NCI-H2107 treated with DMSO at 0.1 percent for 48 hours (cell line): ENCODE measurements around the gene SAE1.
"Not testable (repeated sequence)": the region's sequence is repeated elsewhere in the genome, so short reads cannot be mapped to it uniquely, and the experiment has no call there.

ENCODE experiments used
- DNase-seq: peaks from one replicate; lab custom pipeline; 2025; ENCODE audit not compliant: unreplicated experiment; lab: John Stamatoyannopoulos, UW

SAE1 gene

DNA sequence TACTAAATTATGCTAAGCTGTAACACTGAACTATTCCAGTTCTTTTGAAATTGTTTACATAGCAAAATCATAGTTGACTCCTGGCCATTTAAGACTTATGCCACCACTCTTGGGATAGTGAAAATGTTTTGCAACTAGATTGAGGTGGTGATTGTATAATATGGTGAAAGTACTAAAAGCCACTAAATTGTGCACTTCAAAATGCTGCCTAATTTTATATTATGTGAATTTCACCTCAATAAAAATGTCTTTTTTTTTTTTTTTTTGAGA lies 5.0 kb upstream of the SAE1 start:
- DNase-seq: no peak

DNA sequence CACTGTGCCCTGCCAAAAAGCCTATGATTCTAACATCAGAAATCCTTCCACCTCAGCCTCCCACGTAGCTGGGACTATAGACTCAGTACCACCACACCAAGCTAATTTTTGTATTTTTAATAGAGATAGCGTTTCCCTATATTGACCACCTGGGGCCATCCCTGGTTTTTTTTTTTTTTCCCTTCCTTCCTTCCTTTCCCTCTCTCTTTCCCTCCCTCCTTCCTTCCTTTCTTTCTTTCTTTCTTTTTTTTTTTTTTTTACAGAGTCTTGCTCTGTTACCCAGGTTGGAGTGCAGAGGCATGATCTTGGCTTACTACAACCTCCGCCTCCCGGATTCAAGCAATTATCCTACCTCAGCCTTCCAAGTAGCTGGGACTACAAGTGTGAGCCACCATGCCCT lies 1.1 kb upstream of the SAE1 start:
- no peak for DNase-seq

DNA sequence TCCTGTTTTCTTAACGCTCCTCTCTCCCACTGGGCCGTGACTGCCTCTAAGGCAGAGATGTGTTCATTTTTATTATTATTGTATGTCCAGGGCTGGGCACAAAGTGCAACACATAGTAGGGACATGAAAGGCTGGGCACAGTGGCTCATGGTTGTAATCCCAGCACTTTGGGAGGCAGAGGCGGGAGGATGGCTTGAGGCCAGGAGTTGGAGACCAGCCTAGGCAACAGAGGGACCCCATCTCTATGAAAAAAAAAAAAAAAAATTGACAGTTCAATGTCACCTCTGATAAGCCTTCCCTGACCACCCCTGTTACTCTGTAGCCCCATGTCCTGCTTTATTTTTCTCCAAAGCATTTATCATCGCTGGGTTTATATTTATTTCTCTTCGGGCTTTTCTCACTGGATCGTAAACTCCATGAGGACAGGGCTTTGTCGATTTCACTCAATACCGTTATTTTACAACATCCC lies 481 bp upstream of the SAE1 start:
- no peak for DNase-seq

DNA sequence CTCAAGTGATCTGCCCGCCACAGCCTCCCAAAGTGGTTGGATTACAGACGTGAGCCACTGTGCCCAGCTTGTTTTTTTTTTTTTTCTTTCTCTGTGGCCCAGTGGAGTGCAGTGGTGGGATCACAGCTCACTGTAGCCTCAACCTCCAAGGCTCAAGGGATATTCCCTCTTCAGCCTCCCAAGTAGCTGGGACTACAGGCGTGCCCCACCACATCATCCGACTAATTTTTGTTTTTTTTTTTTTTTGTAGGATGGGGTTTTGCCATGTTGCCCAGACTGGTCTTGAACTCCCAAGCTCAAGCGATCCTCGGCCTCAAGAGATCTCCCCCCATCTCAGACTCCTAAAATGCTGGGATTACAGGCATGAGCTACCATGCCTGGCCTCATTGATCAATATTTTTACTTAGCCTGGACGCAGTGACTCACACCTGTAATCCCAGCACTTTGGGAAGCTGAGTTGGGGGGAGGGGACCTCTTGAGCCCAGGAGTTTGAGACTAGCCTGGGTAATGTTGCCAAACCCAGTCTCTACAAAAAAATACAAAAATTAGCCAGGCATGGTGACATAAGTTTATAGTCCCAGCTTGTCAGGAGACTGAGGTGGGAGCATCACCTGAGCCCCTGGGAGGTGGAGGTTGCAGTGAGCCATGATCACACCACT lies 1.7 kb downstream of the SAE1 start:
- no peak for DNase-seq

DNA sequence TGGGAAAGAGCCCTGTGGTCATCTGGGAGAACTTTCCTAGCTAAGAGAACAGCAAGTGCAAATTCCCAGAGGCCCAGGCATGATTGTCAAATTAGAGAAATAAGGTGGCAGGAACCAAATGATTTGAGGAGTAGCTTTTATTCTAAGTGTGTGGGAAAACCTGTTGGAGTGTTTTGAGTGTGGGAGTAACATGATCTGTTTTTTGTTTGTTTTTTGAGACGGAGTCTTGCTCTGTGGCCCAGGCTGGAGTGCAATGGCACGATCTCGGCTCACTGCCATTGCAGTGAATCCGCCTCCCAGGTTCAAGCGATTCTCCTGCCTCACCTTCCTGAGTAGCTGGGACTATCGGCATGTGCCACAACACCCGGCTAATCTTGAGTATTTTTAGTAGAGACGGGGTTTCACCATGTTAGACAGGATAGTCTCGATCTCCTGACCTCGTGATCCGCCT lies 2.4 kb downstream of the SAE1 start:
- DNase-seq: no peak

DNA sequence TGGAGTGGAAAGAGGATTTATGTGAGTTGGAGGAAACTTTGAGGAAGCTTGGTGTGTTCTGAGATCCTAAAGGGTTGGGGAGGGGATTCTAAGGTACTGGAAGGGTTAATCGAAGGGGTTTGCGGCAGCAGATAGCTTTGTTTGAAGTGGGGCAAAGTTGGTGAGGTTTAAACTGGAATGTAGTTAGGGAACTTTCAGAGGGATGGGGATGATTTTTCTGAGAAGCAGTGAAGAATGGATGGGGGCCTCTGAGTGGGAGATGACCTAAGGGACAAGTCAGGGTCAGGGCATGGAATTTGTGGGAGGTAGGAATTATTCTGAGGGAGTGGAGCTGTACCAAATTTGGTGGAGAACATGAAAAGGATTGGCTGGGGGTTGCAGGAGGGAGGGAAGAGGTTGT lies 3.9 kb downstream of the SAE1 start:
- no peak for DNase-seq

DNA sequence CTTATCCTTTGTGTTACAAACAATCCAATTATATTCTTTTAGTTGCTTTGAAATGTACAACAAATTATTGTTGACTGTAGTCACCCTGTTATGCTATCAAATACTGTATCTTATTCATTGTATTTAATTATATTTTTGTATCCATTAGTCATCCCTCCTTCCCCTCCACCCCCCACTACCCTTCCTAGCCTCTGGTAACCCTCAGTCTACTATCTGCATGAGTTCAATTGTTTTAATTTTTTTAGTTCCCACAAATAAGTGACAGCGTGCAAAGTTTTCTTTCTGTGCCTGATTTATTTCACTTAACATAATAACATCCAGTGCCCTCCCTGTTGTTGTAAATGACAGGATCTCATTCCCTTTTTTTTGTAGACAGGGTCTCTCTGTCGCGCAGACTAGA lies 4.5 kb downstream of the SAE1 start:
- no peak for DNase-seq

DNA sequence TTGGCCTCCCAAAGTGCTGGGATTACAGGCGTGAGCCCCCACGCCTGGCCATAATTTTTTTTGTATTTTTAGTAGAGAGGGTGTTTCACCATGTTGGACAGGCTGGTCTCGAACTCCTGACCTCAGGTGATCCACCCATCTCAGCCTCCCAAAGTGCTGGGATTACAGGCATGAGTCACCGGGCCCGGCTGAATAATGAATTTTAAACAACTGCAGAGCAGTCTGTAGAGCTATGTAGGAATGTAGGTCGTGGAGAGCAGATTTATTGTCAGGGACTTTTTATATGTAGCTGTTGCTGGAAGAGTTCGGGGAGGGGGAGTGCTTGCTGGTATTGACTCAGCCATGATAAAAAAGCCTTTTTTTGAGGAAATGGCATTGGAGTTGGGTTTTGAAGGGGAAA lies 10.6 kb downstream of the SAE1 start:
- DNase-seq: not testable (repeated sequence)

DNA sequence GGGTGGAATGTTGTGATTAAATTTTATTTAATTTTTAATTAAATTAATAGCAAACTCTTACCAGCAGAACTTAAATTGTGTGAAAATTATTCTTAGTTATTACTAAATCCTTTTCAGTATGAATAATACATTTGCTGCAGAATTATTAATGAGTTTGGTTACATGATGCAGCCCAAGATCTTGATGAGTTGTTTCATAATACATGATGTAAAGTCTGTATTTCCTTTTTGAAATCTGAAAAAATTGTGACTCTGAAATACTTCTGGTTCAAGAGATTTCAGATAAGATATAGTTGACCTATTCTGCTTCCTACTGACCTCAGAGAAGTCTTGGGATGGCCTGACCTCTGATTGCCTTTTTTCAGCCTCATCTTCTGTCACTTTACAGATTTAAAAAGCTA lies 11.1 kb downstream of the SAE1 start:
- no peak for DNase-seq

DNA sequence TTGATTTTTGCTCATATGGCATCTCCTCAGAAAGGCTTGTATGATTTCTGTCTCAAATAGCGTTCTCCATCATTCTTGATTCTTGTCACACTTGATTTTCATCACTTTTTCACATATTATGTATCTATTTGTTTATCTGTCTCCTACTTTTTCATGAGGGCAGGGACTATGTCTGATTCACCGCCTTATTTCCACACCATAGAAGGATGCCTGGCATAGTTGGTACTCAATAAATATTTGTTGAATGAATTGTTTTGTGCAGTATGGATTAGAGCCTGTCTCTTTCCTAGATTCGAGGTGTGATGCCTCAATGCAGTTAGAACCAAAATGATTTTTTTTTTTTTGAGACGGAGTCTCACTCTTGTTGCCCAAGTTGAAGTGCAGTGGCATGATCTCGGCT lies 12.1 kb downstream of the SAE1 start:
- no peak for DNase-seq

DNA sequence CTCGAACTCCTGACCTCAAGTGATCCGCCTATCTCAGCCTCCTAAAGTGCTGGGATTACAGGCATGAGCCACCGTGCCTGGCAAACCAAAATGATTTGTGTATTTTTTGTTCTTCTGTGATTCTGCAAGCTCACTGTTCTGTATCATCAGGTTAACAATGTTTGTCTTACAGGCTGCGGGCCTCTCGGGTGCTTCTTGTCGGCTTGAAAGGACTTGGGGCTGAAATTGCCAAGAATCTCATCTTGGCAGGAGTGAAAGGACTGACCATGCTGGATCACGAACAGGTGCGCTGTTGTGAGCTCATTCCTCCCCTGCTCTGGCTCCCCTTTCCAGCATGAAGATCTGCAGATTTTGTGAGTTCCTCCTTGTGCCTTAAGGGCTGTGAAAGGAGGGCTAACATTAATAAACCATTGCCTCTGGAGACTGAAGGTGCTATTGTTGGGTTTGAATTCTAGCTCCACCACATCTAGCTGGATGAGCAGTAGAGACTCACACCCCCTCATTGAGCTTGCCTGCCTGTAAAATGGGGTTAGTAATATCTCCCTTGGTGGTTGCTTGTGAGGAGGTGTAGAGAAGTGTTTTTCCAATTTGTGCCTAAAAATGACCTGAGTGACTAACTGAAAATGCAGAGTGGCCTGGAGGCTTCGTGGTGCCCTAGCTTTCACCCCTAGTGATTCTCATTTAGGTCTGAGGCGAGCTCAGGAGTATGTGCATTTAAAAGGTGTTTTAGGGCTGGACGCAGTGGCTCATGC lies 12.9 kb downstream of the SAE1 start:
- no peak for DNase-seq

DNA sequence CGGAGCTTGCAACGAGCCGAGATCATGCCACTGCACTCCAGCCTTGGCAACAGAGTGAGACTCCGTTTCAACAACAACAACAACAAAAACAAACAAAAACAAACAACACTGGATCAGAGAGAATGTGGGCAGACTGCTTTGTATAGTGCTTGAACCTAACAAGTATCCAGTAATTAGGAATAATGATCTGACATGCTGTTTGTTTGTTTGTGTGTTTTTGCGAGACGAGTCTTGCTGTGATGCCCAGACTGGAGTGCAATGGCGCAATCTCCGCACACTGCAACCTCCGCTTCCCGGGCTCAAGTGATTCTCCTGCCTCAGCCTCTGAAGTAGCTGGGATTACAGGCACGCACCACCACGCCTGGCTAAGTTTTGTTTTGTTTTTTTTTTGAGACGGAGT lies 14.0 kb downstream of the SAE1 start:
- no peak for DNase-seq

DNA sequence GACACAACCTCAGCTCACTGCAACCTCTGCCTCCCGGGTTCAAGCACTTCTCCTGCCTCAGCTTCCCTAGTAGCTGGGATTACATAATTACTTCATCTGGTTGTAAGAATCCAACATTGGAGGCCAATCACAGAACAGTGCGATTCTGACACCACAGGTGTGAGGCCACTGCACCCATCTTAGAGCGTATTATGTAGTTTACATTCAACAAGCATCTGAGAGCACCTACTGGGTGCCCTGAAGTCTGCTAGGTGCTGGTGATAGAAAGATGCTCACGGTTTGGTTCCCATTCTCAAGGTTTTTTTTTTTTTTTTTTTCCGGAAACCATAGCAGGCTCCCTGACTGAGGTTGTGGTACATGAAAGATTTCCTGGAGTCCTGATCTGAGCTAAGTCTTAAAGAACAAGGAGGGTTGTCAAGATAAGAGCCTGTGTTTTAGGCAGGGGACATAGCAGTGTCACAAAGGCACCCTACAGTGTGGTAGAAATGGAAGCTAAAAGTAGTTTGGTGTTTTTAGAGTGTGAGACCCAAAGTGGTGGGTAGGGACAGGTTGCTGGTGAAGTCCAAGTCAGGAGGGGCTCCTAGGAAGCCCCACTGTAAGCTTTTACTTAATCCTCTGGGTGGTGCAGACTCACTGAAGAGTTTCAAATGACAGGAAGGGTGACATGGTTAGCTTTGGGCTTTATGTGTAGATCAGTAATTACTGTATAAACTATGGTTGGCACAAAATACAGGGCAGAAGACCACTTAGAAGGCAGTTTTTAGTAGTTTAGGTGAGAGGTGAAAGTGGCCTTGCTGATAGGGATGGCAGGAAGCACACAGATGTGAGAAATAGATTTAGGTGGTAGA lies 15.2 kb downstream of the SAE1 start:
- DNase-seq: no peak

DNA sequence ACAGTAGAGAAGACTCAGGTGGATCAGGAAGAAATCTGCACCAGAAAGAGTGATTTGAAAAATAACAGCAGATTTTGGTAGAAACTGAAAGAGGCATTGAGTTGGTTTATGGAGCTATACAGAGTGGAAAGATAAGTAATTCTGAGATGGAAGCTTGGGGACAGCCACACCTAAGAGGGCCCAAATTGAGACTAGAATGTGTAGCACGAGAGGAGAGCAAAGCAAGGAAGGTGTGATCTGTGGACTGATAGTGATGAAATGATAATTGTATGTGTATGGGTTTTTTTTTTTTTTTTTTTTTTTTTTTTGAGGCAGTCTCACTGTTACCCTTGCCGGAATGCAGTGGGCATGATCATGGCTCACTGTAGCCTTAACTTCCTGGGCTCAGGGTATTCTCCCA lies 16.3 kb downstream of the SAE1 start:
- DNase-seq: no peak

DNA sequence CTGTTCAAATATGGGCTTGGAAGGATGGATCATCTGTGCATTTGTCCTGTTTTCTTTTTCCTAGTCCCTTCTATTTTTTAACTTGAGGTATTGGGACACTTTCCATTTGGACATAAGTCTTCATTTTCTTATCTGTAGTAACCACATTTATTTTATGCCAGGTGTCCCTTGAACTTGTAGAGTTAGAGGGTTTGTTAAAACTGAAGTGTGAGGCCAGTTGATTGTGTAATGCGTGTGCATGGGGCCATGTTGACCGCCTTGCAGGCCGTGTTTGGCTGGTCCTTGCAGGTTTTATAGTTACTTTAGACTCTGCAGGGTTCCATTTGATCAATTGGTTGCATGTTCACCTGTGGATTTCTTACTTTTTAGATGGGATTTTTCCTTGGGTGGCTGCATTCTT lies 21.0 kb downstream of the SAE1 start:
- DNase-seq: no peak

DNA sequence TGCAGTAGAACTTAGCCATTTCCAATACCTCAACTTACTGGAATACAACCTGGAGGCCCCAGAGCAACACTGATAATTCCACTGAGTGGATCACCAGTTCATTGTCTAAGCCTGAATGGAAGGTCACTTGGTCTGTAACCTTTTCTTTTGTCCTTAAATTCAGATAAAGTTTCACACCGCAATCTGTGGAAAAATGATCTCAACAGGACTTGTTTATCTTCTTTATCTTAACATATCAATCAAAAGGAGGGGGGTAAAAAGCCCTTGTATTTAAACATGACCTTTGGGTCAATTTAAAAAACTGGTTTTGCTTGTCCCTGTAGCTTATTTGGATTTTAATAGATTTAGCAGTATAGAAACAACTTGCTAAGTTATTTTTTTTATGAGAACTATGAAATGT lies 21.6 kb downstream of the SAE1 start:
- DNase-seq: no peak

DNA sequence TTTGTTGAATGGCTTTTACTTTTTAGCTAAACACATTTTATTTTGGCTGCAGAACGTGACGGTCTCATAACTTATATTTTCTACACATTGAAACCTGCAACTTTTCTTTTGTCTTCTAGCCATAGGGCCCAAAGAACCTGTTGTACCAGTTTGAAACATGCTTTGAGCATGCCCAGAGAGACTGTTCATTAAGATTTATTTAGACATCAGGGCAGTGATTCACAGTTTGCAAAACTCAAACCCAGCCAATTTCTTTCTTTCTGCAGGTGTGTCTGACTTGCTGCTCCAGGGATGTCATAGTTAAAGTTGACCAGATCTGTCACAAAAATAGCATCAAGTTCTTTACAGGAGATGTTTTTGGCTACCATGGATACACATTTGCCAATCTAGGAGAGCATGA lies 22.0 kb downstream of the SAE1 start:
- no peak for DNase-seq

DNA sequence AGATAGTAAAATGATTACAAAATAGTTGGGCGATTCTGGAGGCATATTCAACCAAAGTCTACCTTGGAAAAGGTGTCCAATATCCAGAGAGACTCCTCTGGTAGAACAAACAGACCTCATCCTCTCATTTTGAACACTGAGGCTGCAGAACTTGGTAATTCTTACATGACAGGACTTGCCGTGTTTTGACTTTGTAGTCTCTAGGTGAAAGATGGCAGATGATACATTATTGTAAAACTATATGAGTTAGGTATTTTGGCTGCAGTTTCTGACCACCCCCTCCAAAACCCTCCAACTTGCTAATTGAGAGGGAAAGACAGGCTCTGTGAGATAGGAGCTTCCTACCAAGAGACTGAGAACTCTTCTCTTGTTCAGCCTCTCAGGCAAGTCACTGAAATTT lies 22.6 kb downstream of the SAE1 start:
- DNase-seq: no peak

DNA sequence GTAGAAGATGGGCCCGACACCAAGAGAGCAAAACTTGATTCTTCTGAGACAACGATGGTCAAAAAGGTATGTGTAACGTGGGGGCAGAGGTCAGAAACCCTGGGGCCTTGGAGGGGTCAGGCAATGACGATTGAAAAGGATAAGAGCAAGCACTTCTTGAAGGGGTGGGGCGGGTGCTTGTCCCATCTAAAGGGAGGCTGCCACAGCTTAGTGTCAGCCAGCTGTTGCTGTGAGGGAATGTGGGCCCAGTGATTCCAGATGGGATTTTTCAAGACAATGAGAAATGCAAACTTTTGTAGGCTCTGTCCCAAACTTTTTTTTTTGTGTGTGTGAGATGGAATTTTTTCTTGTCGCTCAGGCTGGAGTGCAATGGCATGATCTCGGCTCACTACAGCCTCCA lies 24.5 kb downstream of the SAE1 start:
- DNase-seq: no peak

DNA sequence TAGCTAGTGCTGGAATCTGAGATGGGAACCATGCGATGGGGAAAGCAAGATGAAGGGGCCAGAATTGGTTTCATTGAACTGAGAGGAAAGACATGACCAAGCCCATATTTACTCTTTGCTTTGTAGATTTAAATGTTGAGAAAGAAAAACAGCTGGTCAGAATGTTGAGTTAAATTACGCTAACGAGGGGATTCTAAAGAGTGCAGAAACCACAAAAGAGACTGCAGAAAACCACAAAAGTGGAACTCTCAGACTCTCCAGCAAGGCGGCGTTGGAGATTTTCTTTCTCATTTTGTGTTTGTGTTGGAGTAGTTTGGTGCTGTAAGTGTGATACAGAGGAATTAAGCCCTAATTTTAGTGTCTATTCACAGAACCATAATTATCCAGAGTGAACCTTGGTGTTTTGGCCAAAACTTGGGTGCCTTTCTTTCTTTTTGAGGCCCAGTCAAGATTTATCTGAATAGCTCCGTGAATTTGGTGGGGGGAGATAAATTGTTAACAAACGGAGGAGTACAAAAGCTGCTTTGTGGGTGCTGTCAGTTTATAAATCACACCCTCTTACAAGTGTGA lies 26.3 kb downstream of the SAE1 start:
- DNase-seq: peak; percentile 88

DNA sequence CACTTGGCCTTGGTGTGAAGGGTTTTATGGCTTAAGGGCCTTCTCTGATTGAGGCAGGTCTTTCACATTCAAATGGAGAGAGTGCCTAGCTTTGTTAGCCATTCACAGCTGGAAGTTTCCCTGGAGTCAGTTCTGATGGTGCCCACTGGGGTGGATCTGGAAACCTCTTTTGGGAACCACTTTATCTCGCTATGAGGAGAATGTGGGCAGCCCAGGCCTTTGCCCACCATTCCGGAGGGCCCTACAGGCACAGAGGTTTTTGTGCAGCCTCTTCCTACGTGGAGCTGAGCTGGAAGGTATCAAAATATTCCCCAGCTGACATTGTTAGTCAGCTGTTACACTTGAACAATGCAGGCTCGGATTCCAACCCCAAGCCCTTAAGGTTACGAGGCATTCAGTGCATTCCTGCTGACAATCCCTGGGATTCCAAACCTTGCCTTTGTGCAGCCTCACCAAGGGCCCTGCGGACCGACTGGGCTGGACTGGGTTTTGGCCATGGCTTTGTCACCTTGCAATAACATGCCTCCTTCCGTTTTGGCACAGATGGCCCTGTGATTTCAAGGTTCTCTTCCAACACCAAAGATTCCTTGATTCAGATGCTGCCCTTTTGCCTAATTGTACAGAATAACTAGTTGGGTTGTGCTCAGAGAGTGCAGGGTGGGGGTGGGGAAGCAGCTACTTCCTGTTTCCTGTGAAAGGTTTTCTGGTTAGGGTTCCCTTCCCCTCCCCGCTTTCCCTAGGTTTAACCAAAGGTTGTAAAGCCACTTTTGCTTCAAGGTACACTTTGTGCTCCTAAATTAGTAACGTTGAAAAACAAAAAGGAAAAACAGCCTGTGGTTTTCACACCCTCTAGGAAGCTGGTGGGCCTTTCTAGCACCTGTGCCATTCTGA lies 27.0 kb downstream of the SAE1 start:
- DNase-seq: peak; percentile 16
